GM21528 (cell line): Measurements from ENCODE around the gene WDTC1.

Experiments
- ATAC-seq: cut with Tn5 transposase; IDR thresholded peaks from one replicate; pipeline ENCODE4 v1.9.1; 2021; ENCODE audit warnings: mild to moderate bottlenecking, moderate library complexity; ENCODE audit not compliant: unreplicated experiment, low FRiP score

WDTC1 gene

DNA sequence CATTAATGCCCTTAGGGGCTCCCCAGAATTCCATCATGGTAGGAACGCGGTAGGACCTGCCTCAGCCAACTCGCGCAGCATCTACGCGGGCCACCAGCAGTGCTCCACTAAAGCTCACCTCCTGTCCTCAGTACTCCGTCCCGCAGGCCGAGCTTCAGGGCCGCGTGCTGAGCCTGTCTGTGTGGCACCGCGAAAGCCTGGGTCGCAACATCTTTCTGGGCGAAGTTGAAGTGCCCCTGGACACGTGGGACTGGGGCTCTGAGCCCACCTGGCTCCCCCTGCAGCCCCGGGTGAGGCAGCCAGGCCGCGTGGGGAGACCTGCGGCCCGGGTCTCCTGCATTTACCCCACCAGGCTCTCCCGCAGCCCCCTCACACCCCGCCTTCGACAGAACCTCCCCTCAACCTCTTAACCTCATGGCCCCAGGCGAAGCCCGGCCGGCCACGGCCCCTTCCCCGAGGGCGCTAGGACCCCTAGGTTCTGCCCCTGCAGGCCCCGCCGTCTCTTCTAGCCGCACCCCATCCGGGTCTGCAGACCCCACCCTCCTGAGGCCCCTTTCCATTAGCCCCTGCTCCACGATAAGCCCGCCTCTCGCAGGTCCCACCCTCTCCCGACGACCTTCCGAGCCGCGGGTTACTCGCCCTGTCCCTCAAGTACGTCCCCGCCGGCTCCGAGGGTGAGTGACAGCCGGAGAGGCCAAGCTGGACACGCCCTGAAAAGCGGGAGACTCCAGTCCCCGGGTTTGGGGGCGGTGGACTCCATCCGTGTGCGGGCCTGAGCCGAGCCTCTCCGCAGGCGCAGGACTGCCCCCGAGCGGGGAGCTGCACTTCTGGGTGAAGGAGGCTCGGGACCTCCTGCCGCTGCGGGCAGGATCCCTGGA, 116.5 kb downstream of the WDTC1 start:
- ATAC-seq: no peak

DNA sequence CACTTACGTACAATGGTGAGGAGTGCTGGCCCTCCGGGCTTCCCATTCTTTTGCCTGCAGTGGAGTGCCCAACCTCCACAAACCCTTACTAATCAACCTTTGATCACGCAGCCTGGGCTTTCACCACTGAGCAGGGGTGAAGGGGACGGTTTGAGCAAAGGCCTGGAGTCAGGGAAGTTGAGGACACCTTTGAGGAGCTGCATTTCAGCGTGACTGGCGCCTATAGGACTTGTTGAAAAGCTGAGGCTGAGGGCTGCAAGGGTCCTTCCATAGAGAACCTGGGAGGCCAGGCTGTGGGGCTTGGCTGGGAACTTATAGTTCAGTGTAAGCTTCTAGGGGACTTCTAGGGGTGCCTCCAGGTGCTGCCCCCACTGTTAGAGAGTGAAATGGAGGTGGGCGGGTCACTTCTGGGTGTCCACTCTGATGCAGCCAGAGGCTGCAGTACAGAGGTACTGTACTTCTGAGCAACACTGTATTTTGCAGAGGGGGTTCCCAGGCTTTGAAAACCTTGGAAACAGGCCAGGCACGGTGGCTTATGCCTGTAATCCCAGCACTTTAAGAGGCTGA, 117.2 kb downstream of the WDTC1 start:
- no peak for ATAC-seq

DNA sequence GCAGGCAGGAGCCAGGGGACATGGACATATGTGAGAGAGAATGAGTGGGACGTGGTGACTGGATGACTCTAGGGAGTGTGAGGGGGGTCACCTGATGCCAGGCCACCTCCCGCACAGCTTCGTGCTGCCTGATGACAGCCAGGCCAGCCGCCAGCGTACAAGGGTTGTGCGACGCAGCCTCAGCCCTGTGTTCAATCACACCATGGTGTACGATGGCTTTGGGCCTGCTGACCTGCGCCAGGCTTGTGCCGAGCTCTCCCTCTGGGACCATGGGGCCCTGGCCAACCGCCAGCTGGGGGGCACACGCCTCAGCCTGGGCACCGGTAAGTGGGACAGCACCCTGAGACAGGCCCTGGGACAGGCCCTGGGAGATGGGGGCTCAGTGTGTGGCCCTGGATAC, 118.7 kb downstream of the WDTC1 start:
- ATAC-seq: no peak

DNA sequence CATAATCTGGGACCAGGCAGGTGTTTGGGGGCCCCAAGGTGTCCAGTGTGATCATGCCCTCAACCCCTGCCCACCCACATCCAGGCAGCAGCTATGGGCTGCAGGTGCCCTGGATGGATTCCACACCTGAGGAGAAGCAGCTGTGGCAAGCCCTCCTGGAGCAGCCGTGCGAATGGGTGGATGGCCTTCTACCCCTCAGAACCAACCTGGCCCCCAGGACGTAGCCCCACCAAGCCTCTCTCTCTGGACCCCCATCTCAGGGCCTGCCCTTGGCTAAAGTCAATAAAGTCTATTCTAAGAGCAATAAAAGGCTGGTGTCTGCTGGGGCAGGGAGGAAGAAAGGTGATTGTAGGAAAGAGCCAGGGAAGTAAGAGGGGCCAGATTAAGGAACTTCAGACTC, 119.2 kb downstream of the WDTC1 start:
- no peak for ATAC-seq

DNA sequence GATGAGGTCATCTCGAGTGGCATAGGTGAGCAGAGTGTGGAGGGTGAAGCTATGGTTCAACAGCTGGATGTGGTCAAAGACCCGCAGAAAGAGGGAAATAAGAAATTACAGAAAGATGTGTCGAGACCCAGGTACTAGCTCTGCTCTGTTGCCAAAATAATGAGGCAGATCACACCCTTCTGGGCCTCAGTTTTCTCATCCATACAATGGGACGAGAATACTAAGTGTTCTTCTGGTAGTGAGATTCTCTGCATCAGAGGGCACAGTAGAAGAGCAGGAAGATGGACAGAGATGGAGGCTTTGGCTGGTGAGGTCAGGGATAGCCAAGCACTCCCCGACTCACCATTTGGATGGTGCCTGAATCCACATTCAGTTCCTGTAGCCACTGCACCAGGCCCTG, 121.3 kb downstream of the WDTC1 start:
- no peak for ATAC-seq

DNA sequence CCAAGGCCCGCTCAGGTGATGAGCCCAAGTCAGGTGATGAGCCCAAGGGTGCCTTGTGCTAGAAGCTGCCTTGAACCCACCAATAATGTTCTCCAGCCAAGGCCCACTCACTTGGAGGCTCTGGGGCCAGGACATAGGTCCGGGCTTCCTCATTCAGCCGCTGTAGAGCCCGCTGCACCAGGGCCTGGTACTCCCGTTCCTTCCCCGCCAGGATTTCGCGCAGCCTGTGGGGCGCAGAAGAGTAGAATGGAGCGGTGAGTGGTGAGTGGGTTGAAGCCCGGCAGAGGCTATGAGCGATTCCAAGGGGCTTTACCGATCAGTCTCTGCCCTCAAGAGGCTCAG, 121.8 kb downstream of the WDTC1 start:
- no peak for ATAC-seq

DNA sequence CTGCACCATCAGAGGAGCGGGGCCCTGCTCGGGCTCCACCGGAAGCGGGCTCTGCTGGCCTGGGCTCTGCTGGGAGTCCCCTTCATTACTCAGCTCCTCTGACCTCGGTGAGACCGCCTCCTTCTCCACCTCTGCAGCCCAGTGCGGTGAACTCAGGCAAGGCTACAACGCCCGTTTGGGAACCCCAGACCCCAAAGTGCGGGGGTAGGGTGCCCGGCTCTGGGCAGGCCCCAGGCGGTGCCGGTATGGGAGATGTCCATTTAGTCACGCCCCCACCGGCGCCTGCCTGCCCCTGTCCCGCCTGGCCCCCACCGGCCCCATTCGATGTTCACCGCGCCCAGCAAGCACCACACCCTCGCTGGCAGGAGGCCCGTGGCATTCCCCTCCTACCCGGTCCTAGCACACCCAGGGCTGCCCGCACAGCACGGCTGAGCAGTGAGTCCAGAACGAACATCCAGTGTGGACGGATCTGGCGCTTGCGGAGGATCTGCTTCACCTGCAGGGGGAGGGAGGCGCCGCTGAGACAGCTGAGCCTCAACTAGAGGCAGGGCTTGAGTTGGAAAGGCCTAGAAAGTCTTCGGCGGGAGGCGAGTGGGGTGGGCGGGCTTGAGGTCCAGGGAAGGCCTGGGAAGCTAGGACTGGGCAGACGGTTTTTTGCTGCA, 122.3 kb downstream of the WDTC1 start:
- no peak for ATAC-seq

DNA sequence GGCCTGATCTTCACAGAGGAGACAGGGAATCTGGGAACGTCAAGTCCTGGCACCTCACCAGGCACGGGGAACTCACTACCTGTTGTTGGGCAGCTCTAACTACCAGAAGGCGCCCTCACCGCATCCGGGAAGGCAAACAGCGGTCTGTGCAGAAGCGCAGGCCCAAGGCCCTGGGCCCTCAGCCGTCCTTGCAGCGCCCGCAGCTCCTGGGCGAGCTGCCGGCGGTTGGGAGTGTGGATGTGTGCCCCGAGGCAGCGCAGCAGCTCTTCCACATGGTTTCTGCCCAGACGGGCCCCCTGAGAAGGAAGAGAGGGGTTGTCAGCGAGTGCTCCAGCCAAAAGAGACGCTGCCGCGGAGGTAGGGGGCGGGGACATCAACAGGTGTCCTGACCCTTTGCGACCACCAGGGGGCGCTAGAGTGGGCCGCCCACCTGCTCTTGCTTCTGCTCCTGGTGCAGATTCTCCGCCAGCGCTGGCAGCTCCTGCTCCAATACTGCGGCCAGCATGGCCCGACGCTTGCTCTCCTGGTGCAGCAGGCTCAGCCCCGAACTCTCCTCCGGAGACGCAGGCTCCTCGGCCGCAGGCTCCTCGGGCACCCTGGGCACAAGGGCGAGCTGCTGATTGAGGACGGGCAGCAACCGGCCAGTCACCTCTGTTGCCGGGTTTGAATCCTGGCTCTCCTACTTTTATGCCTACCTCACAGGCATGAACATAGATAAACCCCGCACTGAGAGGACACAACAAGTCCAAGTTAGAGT, 123.0 kb downstream of the WDTC1 start:
- no peak for ATAC-seq
